ENCODE measurements around the gene RDM1. TPM values are rescaled to one million over a fixed set of nuclear protein-coding genes. Genes with fewer than 3 reads are reported as not detected.

RDM1 gene
- total RNA-seq, 4 donors from 2014 or later, result not detected

DNA sequence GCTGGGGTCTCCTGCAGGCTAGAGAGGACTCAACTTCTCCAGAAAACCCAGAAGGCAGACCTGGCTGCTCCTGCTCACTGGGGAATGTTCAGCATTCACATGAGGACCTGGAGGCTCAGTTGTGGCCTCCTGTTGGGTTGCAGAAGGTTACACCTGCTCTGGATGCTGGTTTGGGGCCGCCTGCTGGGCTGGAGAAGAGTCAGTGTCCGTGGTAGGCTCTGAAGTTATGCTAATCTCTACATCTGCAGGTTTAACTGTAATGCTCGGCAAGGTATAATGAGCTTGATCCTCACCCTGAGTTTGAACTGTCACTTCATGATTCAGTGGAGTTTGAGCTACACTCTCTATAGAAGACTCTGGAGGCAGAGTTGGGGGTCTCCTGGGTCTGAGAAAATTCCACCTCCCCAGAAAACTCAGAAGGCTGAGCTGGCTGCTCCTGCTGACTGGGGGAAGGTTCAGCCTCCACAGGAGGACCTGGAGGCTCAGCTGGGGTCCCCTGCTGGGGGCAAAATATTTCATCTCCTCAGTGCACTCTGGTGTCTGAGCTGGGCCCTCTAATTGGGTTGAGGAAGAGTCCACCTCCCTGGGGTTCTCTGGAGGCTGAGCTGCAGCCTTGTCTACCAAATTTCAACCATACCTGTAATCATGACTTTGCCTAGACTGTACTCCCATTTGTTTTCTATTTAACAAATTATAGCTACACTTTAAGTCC, 23.5 kb downstream of the RDM1 start:
- TF ChIP-seq, protein P1, sequence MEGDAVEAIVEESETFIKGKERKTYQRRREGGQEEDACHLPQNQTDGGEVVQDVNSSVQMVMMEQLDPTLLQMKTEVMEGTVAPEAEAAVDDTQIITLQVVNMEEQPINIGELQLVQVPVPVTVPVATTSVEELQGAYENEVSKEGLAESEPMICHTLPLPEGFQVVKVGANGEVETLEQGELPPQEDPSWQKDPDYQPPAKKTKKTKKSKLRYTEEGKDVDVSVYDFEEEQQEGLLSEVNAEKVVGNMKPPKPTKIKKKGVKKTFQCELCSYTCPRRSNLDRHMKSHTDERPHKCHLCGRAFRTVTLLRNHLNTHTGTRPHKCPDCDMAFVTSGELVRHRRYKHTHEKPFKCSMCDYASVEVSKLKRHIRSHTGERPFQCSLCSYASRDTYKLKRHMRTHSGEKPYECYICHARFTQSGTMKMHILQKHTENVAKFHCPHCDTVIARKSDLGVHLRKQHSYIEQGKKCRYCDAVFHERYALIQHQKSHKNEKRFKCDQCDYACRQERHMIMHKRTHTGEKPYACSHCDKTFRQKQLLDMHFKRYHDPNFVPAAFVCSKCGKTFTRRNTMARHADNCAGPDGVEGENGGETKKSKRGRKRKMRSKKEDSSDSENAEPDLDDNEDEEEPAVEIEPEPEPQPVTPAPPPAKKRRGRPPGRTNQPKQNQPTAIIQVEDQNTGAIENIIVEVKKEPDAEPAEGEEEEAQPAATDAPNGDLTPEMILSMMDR (IDR thresholded peaks at IDR 0.05; ENCODE audit: low read depth), result no peak

DNA sequence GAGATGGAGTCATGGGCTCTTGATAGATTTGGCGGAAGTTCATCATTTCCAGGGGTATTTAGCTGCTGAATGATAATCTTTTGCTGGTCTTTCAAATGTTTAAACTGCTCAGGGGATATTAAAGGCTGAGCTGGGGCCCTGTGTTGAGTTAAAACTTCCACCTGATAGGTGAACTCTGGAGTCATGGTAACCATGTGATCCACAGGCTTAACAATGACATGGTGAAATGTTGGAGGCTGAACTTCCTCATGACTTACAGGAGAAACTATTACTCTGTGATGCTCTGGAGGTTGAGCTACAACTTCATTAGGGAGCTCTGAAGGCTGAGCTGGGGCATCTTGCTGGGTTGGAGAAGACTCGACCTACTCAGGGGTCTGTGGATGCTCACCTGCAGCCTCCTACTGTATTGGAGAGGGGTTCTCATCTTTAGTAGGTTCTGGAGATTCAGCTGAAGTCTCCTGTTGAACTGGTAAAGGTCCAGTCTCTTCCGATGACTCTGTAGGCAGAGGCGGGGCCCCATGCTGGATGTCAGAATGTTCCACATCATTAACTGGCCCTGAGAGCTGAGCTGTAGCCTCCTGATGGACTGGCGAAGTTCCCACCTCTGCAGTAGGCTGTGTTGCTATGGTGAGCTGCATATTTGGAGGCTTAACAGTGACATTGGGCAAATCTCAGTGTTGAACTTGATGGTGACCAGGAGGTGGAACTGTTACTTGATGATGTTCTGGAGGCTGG, 24.2 kb downstream of the RDM1 start:
- TF ChIP-seq, protein P1 (IDR thresholded peaks at IDR 0.05; ENCODE audit: low read depth), result no peak

DNA sequence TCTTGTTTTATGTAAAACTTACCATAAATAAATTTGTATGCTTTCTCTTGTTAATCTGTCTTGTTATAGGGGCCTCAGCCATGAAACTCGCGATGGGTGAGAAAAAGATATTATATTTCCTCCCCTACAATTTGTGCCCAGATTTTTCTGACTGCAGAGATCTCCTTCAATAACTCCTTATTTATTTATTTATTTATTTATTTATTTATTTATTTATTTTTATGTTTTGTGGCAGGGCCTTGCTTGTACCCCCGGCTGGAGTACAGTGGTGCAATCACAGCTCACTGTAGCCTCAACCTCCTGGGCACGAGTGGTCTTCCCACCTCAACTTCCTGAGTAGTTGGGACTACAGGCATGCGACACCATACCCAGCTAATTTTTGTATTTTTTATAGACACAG, 27.1 kb downstream of the RDM1 start:
- TF ChIP-seq, protein P1 (IDR thresholded peaks at IDR 0.05; ENCODE audit: low read depth), result no peak

DNA sequence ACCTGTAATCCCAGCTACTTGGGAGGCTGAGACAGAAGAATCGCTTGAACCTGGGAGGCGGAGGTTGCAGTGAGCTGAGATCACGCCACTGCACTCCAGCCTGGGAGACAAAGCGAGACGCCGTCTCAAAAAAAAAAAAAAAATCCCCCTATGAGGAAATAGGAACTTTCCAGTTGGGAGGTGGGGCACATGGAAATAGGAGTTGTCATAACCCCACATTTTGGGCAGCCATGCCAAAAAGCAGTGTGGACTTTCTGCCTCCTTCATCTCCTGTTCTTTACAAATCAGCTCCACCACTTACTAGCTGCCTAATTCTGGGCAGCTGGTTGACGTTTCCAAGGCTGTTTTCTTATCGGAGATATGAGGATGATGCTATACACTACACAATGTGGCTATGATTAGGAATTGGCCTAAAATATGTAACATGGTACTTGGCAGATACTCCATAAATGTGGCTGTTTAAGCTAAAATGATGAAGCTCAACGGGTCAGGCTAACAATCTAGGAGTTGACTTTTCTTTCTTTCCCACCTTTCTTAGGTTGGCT, 28.9 kb downstream of the RDM1 start:
- TF ChIP-seq, protein P1 (IDR thresholded peaks at IDR 0.05; ENCODE audit: low read depth), result no peak

DNA sequence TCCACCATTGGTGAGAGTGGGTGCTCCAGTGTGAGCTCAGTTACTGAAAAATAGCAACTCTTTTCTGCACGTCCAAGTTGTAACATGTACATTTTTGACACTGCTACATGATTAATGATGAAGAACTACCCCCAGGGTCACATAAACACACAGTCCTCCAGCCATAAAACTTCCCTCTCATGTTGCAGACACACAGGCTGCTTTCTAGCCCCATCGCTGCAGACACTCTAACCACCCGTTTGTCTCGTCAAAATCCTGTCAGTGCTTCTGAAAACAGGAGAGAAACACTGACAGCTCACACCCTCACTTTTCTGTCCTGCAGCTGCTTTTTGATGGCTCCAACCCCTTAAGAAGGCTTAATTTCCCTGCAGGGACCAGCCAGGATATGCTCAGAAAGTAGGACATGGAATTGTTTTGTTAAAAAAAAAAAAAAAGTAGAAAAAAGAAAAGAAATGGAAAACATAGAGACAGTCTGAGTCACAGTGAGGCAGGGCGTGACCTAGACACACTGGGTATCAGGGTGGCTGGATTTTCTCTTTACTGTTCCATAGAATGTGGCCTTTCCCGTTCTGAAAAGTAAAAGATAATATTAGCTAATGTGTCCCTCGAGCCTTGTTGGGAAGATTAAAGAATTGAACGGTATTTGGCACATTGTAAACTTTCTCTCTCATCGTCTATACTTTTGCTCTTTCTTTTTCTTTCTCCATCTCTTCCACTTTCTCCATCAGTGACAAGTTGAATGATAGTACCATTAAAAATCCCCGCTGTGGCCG, 29.7 kb downstream of the RDM1 start:
- TF ChIP-seq, protein P1 (IDR thresholded peaks at IDR 0.05; ENCODE audit: low read depth), result no peak

DNA sequence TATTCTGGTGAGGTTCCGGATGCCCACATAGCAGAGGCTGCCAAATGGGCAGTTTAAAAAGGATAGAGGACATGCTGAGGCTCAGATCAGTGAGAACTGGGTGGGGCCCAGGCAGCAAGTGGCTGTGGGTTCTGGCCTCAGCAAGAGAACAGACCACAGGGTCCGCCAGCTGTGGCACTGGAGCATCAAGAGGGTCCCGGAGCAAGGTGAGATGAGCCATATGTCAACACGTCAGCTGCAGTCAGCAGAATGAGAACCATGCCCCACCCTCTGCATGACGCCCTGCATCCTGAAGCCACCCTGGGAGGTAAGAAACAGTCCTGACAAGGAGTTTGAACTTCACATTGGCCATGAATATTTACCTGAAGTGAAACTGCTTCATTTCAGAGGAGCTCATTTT, 30.3 kb downstream of the RDM1 start:
- TF ChIP-seq, protein P1 (IDR thresholded peaks at IDR 0.05; ENCODE audit: low read depth), result no peak

Data from subcutaneous adipose tissue (tissue), 4 donors.